Amniotic epithelial cell (primary cell): ENCODE data around the gene RNU6-1.

Experiments
- DNase-seq: peaks from one replicate; pipeline ENCODE4 v3.0.0-alpha.2; 2010; ENCODE audit warnings: low read depth

The RNU6-1 gene

DNA sequence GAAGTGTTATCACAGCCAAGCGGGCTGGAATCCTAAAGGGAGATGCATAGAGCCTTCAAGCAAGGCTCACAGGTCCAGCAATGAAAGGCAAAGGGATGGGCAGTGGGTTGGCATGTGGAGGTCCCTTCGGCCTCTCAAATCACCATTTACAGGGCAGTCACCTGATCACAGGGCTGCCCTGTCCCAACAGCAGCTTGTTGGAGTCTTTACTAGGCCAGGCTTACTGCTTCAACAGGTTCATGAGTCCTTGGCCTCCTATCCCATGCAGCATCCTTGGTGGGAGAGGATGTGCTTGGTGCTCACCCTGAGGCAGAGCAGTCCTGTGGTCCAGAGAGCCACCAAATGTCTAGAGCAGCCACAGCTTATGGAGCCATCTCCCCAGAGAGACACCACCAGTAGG, 38.7 kb downstream of the RNU6-1 start:
- no peak for DNase-seq

DNA sequence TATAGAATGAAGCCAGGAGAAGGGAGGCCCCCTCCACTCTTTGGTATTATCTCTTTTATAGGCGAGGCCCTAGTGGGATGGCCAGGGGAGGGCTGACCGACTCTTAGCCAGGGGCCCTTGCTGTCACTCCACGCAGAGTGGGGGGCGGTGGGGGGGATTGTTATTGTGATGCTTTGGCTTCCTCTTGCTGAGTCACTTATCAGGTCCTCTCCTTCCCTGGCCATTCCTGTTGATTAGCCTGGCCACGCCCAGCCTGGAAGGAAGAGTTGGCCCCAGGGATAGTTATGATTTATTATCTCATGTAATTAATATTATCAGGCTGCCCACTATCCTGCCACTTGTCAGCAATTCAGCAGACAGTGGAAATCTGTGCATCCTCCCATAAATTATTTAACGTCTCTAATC, 40.0 kb downstream of the RNU6-1 start:
- no peak for DNase-seq

DNA sequence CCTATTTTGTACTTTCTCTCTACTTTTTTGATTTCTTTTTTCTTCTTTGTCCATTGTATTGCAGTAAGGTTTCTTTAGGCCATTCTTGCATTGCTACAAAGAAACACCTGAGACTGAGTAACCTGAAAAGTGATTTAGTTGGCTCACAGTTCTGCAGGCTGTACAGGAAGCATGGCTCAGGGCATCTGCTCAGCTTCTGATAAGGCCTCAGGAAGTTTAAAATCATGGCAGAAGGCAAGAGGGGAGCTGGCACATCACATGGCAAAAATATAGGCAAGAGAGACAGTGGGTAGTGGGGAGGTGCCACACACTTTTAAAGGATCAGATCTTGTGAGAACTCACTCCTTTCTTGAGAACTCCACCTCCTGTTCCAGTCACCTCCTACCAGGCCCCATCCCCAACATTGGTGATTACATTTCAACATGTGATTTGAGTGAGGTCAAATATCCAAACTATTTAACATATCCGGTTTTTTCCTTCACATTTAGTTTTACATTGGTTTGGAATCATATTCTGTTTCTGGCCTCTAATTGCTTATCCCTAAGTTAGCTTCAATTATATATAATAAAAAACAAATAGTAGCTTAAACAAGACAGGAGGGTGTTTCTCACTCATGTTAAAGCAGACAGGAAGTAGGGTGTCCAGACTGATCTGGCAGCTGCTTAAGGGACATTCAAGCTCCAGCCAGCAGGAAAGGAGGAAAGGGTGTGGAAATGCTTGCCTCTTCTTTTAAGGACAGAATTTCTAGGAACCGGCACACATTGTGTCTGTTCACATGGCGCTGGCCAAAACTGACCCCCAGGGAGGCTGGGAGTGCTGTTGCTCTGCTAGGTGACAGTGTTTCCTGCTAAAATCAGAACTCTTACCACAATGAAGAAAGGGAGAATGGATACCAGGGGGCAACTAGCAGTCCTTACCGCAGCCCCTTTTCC, 43.4 kb downstream of the RNU6-1 start:
- DNase-seq, result no peak

DNA sequence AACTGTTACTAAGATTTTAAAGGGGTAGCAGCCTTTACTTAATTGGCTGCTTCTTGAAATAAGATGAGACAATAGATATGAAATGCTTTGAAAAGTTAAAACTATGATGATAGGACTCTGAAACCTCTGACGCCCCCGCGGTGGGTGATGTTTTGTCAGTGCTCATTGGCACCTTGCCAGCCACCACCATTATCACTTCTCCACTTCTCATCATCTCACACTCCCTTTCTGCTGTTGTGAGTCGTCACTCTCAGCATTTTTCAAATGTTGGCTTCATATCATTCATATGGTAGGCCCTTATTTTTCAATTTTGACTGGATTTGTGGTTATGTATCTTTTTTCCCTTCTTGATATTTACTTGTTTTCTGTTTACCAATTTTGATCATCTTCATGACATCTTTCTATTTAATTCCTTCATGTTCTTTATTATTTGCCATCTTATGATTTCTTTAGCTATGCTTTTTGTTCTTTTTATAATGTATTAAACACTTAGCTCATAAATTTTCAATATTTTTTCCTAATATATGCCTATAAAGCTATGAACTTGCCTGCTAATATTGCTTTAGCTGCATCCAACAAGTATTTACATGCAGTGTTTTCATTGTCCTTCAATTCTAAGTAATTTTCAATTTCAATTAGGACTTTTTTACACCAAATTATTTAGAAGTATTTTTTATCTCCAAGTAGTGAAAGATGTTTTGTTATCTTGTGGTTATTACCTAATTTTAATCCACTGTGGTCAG, 44.8 kb downstream of the RNU6-1 start:
- DNase-seq, result no peak

DNA sequence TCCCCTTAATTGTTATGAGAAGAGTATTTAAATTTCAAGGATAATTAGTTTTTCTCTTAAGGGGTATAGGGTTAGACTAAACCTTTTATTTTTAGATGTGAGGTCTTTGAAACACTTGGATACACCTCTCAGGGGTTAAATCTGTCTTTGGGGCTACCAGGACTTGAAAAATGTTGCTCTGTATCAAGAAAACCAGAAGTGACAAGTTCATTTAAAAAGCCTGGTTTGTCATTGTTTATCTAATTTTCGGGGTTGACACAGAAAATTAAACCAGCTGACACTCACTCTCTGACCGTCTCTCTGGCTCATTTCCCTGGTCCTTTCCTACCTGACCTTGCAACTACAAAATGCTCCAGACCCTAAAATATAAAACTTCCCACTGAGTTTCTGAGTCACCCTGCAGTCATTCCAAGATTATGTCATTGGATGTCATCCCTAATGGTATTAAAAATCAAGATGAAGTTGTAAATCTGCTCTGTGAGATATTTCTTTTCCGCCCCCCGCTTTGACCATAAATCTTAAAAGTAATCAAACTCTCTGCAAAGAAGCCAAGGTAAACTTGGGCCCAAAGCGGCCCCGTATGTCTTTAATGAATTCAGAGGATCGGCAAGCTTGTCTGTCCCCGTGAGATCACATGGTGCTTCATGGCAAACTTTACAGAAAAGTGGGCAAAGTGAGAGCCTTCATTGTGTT, 47.4 kb downstream of the RNU6-1 start:
- no peak for DNase-seq

DNA sequence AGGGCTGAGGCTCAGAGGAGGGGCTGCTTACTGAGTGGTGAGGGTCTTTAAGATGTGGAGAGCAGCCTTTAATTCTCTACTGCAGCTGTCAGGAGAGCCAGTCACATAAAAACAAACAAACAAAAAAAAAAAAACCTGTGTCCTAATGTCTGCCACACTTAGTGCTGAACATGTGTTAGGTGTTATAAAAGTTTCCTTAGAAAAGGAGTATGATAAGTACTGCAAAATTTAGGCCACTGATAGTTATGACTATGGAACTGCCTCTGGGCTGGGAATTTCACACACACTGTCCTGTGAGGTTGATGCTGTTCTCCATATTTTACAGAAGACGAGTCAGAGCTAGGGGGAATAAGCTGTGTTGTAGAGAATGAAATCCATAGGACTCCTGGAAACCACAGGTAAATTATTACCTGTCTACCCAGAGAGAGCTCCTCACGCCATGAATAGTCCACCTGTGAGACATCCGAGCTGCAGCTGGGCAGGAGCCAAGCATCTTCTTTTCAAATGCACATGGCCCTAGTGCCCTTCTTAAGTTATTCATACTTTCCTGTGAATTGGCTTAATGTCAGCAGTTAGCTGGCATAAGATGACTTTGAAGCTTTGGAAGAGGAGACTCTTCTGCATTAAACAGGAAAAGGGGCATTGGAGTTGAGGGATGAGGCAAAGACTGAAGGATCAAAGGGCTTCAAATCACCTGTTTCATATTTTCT, 49.1 kb downstream of the RNU6-1 start:
- DNase-seq, result no peak
